Omental fat pad (tissue), 4 donors: Measurements from ENCODE around the gene ERC2. TPM values are rescaled to one million over a fixed set of nuclear protein-coding genes. Genes with fewer than 3 reads are reported as not detected.

Source experiments
- ATAC-seq: fragments of 150-250 bp; one replicate; pipeline ENCODE4 v1.9.1; 2016; ENCODE audit warnings: mild to moderate bottlenecking, moderate library complexity; ENCODE audit not compliant: low FRiP score
- DNase-seq: peaks from one replicate; pipeline ENCODE4 v3.0.0-alpha.2; 2019; ENCODE audit warnings: low spot score
- total RNA-seq, 4 donors: library from RNA; depleted of rRNA; stranded (reverse); fragments of >200 nt; gene quantifications; one replicate each; pipeline ENCODE4 v1.1.0, GENCODE V29; 2016
- TF ChIP-seq, protein P1 (sequence below), 3 donors: fragments of 450-650 bp; IDR thresholded peaks; one replicate each; pipeline ENCODE4 v1.5.1; 2016 to 2017; ENCODE audit warnings: antibody characterized with exemption in 3 of 3, mild to moderate bottlenecking in 3 of 3, moderate library complexity in 2 of 3

The ERC2 gene
- total RNA-seq, 4 donors from 2014 or later, result 0.75 to 4.2 (median 2.3) TPM; not detected in 1

GRCh38 chr3:56428667-56429066 is 39.6 kb downstream of the ERC2 start:
- ATAC-seq (no peak), DNase-seq (no peak)
- TF ChIP-seq, protein P1, sequence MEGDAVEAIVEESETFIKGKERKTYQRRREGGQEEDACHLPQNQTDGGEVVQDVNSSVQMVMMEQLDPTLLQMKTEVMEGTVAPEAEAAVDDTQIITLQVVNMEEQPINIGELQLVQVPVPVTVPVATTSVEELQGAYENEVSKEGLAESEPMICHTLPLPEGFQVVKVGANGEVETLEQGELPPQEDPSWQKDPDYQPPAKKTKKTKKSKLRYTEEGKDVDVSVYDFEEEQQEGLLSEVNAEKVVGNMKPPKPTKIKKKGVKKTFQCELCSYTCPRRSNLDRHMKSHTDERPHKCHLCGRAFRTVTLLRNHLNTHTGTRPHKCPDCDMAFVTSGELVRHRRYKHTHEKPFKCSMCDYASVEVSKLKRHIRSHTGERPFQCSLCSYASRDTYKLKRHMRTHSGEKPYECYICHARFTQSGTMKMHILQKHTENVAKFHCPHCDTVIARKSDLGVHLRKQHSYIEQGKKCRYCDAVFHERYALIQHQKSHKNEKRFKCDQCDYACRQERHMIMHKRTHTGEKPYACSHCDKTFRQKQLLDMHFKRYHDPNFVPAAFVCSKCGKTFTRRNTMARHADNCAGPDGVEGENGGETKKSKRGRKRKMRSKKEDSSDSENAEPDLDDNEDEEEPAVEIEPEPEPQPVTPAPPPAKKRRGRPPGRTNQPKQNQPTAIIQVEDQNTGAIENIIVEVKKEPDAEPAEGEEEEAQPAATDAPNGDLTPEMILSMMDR (IDR thresholded peaks at IDR 0.05), result no peak

DNA sequence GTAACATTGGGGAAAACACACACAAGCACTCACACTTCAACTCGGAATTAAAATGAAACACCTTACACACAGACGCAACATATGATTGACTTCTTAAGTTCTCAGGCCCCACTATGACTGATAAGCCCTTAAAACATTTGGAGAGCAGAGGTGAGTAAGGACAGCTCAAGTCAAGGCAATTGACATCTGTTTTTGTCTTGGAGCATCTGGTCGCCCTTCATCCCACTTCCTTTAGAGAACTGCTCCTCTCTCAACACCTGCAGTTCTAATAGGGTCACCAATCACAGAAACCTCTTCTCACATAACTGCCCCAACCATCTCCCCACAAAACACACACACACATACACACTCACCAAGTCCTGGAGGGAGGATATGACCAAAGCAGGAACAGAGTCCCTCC is 43.4 kb downstream of the ERC2 start:
- TF ChIP-seq, protein P1 (IDR thresholded peaks at IDR 0.05), result no peak
- DNase-seq (no peak), ATAC-seq (no peak)

GRCh38 chr3:56424336-56424735 is 43.9 kb downstream of the ERC2 start:
- no peak for DNase-seq
- TF ChIP-seq, protein P1 (IDR thresholded peaks at IDR 0.05), result no peak
- ATAC-seq, result no peak

DNA sequence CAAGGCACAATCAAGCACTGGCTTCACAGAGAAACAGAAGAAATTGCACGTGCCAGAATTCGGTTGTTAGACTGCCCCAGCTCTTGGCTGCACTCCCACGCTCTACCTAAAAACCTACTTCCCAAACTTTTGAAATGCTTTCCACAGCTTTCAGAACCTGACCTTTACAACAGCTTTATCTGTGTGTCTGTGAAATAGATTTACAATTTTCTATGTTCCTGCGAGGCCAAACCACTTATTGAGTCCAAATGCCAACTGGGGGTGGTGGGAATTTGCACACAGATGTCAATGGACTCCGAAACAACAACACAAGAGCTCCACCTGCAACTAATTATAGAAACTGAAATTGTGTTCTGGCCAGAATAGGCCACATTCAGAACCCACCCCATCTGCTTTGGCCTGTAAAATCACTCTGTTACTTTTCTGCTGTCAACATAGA is 44.6 kb downstream of the ERC2 start:
- no peak for ATAC-seq
- DNase-seq, result no peak
- TF ChIP-seq, protein P1 (IDR thresholded peaks at IDR 0.05), result no peak

DNA sequence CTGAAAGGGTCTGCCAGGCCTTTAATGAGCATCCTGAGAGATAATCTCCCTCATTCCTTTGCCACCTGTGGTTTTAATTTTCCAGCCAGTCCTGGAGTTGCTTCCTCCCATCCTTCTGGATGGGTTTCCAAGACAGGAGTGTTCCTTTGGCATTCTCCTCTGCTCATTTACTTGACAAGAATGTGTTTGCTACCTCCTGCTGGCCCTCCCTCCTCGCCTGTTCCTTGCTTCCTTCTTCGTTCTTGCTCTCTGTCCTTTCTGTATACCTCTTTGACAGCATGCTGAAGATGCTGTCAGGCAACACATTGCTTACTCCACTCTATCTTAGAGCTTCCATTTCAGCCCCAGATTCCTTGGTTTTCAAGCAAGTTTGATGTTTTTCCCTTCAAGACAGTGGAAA is 46.0 kb downstream of the ERC2 start:
- ATAC-seq, result no peak
- DNase-seq, result no peak
- TF ChIP-seq, protein P1 (IDR thresholded peaks at IDR 0.05), result no peak

GRCh38 chr3:56421205-56421604 is 47.1 kb downstream of the ERC2 start:
- TF ChIP-seq, protein P1 (IDR thresholded peaks at IDR 0.05), result no peak

GRCh38 chr3:56415652-56416051 is 52.6 kb downstream of the ERC2 start:
- ATAC-seq (no peak), DNase-seq (no peak)
- TF ChIP-seq, protein P1 (IDR thresholded peaks at IDR 0.05), result no peak

More at GRCh38 chr3:56421205-56421604, 47.1 kb downstream of the ERC2 start:
- no peak for DNase-seq
- no peak for ATAC-seq
